Measurements from ENCODE around the gene COL4A3. TPM values are rescaled to one million over a fixed set of nuclear protein-coding genes. Genes with fewer than 3 reads are reported as not detected.
"Not testable (repeated sequence)": the region's sequence is repeated elsewhere in the genome, so short reads cannot be mapped to it uniquely, and the experiment has no call there.

COL4A3 gene
- total RNA-seq, 1 donor from 2014 or later: 33.6 TPM

DNA sequence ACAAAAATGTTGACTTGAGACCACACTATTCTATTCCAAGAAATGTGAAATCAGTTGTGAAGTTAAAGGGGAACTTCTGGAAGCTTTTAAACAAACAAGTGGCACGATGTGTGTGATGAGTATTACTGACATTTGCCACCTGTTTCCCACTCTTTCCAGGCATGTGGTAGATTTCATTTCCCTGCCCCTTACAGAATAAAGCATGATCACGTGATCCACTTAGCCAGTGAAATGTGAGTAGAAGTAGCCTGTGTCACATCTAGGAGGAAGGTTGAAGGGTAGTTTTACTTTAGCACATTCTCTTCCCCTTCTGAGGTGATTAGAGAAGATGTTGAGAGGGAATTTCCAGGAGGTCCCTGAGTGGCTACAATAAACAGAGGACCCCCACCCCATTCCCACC lies 4.3 kb upstream of the COL4A3 start:
- H3K4me3 ChIP-seq: no peak overlapping the region
- no peak for DNase-seq
- no peak for ATAC-seq
- H3K36me3 ChIP-seq: no peaks in the 10 kb centered on the region
- TF ChIP-seq, protein P1, sequence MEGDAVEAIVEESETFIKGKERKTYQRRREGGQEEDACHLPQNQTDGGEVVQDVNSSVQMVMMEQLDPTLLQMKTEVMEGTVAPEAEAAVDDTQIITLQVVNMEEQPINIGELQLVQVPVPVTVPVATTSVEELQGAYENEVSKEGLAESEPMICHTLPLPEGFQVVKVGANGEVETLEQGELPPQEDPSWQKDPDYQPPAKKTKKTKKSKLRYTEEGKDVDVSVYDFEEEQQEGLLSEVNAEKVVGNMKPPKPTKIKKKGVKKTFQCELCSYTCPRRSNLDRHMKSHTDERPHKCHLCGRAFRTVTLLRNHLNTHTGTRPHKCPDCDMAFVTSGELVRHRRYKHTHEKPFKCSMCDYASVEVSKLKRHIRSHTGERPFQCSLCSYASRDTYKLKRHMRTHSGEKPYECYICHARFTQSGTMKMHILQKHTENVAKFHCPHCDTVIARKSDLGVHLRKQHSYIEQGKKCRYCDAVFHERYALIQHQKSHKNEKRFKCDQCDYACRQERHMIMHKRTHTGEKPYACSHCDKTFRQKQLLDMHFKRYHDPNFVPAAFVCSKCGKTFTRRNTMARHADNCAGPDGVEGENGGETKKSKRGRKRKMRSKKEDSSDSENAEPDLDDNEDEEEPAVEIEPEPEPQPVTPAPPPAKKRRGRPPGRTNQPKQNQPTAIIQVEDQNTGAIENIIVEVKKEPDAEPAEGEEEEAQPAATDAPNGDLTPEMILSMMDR (IDR thresholded peaks at IDR 0.05): no peak
- no peak overlapping the region for H3K27ac ChIP-seq
- peaks cover 9% of the 10 kb centered on the region for H3K4me1 ChIP-seq
- peaks cover 28% of the 10 kb centered on the region for H3K27me3 ChIP-seq (ENCODE audit: low read depth)
- H3K9me3 ChIP-seq: no peaks in the 10 kb centered on the region
- intact Hi-C loops (cut with DNase I): no loop called here

- intact Hi-C loops (cut with DNase I): no loop called here
- no peak for ATAC-seq
- TF ChIP-seq, protein P1 (IDR thresholded peaks at IDR 0.05): no peak
- Histone ChIP-seq H3K27ac (no peak overlapping the region), H3K36me3 (no peaks in the 10 kb centered on the region), H3K27me3 (ENCODE audit: low read depth) (peaks cover 35% of the 10 kb centered on the region), H3K4me3 (no peak overlapping the region), H3K9me3 (no peaks in the 10 kb centered on the region), H3K4me1 (peaks cover 9% of the 10 kb centered on the region)
- no peak for DNase-seq
Observed at GRCh38 chr2:227161947-227162346, 2.5 kb upstream of the COL4A3 start.

DNA sequence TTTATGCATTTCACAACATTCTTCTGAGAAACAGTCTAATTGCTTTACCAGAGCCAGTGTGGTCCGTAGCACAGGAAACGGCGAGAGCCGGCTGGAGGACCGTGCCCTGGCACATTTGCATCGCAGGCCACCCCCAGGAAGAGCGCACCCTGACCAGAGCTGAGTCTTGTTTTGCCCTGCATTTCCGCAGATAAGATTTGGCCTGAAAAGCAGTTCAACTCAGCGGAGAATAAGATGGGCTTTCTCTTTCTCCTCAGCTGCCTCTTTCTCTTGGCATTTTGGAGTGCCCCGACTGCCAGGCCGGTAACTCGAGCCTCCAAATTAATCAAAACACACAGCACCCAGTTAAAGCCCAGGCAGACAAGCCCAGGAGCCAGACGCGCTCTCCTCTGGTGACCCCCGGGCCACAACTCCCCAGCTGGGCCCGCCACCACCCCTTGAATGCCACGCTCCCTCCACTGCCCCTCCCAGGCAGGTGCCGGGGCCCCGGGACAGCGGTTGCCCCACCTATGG lies 883 bp upstream of the COL4A3 start:
- peaks cover 38% of the 10 kb centered on the region for H3K27me3 ChIP-seq (ENCODE audit: low read depth)
- intact Hi-C loops (cut with DNase I): no loop called here

DNA sequence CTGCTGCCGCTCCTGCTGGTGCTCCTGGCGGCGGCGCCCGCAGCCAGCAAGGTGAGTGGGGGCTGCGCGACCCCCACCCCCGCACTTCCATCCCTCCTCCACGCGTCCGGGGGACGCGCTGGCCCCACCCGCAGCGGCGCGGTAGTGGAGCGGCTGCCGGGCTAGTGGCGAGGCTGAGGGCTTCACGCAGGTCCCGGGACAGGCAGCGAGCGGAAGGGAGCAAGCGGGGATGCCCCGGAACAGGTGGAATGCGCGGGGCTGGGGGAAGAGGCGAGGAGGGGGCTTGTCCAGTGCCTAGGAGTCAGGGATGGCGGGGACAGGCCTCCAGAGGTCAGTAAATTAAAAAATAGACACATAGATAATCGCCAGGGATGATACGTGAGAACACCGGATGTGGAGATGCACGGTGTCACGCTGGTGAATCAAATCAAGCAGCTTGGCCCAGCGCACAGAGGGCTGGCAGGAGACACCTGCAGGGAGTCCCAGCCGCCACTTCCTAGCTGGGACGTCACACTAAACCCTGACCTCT lies 403 bp downstream of the COL4A3 start:
- Histone ChIP-seq H3K4me1 (peaks cover 9% of the 10 kb centered on the region), H3K9me3 (no peaks in the 10 kb centered on the region), H3K4me3 (peak overlapping the region; percentile 63), H3K36me3 (no peaks in the 10 kb centered on the region), H3K27ac (peak overlapping the region; percentile 82), H3K27me3 (ENCODE audit: low read depth) (peaks cover 38% of the 10 kb centered on the region)
- TF ChIP-seq, protein P1 (IDR thresholded peaks at IDR 0.05): no peak
- intact Hi-C loops (cut with DNase I): no loop called here
- ATAC-seq (peak; percentile 50), DNase-seq (no peak)

More for the DNA sequence above, 883 bp upstream of the COL4A3 start:
- Histone ChIP-seq H3K27ac (peak overlapping the region; percentile 82), H3K4me1 (peaks cover 9% of the 10 kb centered on the region), H3K36me3 (no peaks in the 10 kb centered on the region), H3K4me3 (peak overlapping the region; percentile 63), H3K9me3 (no peaks in the 10 kb centered on the region)
- ATAC-seq: peak; percentile 74 to 79
- DNase-seq: no peak
- TF ChIP-seq, protein P1 (IDR thresholded peaks at IDR 0.05): no peak

GRCh38 chr2:227171779-227172178 lies 7.4 kb downstream of the COL4A3 start:
- DNase-seq; intact Hi-C loops (cut with DNase I): not testable (repeated sequence)

DNA sequence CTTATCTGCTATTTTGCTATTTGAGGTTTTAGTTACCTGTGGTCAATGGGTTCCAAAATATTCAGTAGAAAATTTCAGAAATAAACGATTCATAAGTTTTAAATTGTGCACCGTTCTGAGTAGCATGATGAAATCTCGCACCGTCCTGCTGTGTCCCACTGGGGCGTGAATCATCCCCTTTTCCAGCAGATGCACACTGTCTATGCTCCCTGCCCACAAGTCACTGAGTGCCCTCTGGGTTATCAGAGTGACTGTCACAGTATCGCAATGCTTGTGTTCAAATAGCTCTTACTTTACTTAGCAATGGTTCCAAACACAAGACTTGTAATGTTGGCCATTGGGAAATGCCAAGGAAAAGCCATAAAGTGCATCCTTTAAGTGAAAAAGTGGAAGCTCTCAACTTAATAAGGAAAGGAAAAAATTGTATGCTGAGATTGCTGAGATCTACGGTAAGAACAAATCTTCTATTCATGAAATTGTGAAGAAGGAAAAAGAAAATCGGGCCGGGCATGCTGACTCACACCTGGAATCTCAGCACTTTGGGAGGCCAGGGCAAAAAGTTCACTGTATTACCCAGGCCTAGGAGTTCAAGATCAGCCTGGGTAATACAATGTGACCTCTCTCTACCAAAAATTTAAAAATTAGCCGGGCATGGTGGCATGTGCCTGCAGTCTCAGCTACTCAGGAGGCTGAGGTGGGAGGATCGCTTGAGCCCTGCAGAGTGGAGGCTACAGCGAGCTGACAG lies 13.3 kb downstream of the COL4A3 start:
- ATAC-seq (no peak), DNase-seq (no peak)
- H3K27ac ChIP-seq: no peak overlapping the region
- H3K4me1 ChIP-seq: no peaks in the 10 kb centered on the region
- TF ChIP-seq, protein P1 (IDR thresholded peaks at IDR 0.05): no peak
- H3K9me3 ChIP-seq: no peaks in the 10 kb centered on the region
- intact Hi-C loops (cut with DNase I): no loop called here
- H3K27me3 ChIP-seq (ENCODE audit: low read depth): no peaks in the 10 kb centered on the region
- no peak overlapping the region for H3K4me3 ChIP-seq
- no peaks in the 10 kb centered on the region for H3K36me3 ChIP-seq

More at GRCh38 chr2:227171779-227172178, 7.4 kb downstream of the COL4A3 start:
- not testable (repeated sequence) for H3K27me3 ChIP-seq (ENCODE audit: low read depth); H3K27ac ChIP-seq; ATAC-seq; H3K4me1 ChIP-seq; H3K36me3 ChIP-seq; H3K9me3 ChIP-seq; H3K4me3 ChIP-seq

Data from lower lobe of right lung (tissue), 2 donors.